IMR-90 (cell line): Measurements from ENCODE around the gene NALCN. TPM values are rescaled to one million over a fixed set of nuclear protein-coding genes. Genes with fewer than 3 reads are reported as not detected.
A peak's percentile ranks its signal among the peaks of the same experiment; 100 is the strongest.

ENCODE experiments used
- ATAC-seq: fragments of 200-7000 bp; cut with Tn5 transposase; 2 replicates; pipeline ENCODE4 v1.9.1; 2020; ENCODE audit warnings: low read depth, mild to moderate bottlenecking, moderate library complexity
- BruUV-seq: library from RNA; stranded (reverse); fragments of 400-500 nt; replicated peaks from 2 replicates; lab custom pipeline; 2021; lab: Mats Ljungman, UMichigan
- CTCF ChIA-PET: fragments of 300-600 bp; formaldehyde crosslinking; extraction: SDS; loops from one replicate; lab custom pipeline; 2021; ENCODE audit warnings: antibody characterized with exemption; lab: Yijun Ruan, JAX
- POLR2A ChIA-PET: fragments of 300-600 bp; sonication (Branson Sonifier 250); formaldehyde crosslinking; loops from one replicate; lab custom pipeline; 2022; ENCODE audit warnings: antibody characterized with exemption; ENCODE audit not compliant: unreplicated experiment; lab: Charles Lee
- DNase-seq: peaks from one replicate; pipeline ENCODE4 v3.0.0; 2013
- H2AFZ ChIP-seq: replicated peaks from 2 replicates; pipeline ENCODE3; 2013; ENCODE audit warnings: low read length, mild to moderate bottlenecking; ENCODE audit not compliant: poor library complexity
- H2AK5ac ChIP-seq: 2 replicates; pipeline ENCODE4 v1.6.1; 2013; ENCODE audit warnings: low read depth, low read length, inconsistent platforms
- H2AK9ac ChIP-seq: replicated peaks from 2 replicates; pipeline ENCODE3; 2013; ENCODE audit warnings: mild to moderate bottlenecking, low read depth, low read length, moderate library complexity; ENCODE audit not compliant: poor library complexity
- H2BK120ac ChIP-seq: 2 replicates; pipeline ENCODE4 v1.6.1; 2013; ENCODE audit warnings: low read depth, low read length, inconsistent platforms
- H2BK15ac ChIP-seq: 3 replicates; pipeline ENCODE4 v1.6.1; 2013; ENCODE audit warnings: low read depth, low read length, inconsistent platforms
- H2BK20ac ChIP-seq: 2 replicates; pipeline ENCODE4 v1.6.1; 2013; ENCODE audit warnings: low read depth, mild to moderate bottlenecking, inconsistent platforms, low read length, moderate library complexity
- H2BK5ac ChIP-seq: 2 replicates; pipeline ENCODE4 v1.6.1; 2013; ENCODE audit warnings: mild to moderate bottlenecking, low read depth, low read length, inconsistent platforms; ENCODE audit not compliant: poor library complexity, severe bottlenecking
- H3K14ac ChIP-seq: replicated peaks from 2 replicates; pipeline ENCODE4 v1.6.1; 2013; ENCODE audit warnings: low read depth, low read length, inconsistent platforms
- H3K18ac ChIP-seq: 2 replicates; pipeline ENCODE4 v1.6.1; 2013; ENCODE audit warnings: low read depth, low read length, control low read depth
- H3K23ac ChIP-seq: 2 replicates; pipeline ENCODE4 v1.6.1; 2013; ENCODE audit warnings: low read depth, low read length, inconsistent platforms
- H3K27ac ChIP-seq: 2 replicates; pipeline ENCODE4 v1.5.1; 2013; ENCODE audit warnings: mild to moderate bottlenecking, control low read depth, low read length; ENCODE audit not compliant: insufficient read depth
- H3K27me3 ChIP-seq: 2 replicates; pipeline ENCODE4 v1.6.1; 2013; ENCODE audit warnings: low read length; ENCODE audit not compliant: control insufficient read depth, insufficient read depth
- H3K36me3 ChIP-seq: 2 replicates; pipeline ENCODE4 v1.6.1; 2013; ENCODE audit warnings: low read length, mixed read lengths; ENCODE audit not compliant: control insufficient read depth, insufficient read depth
- H3K4ac ChIP-seq: 2 replicates; pipeline ENCODE4 v1.6.1; 2013; ENCODE audit warnings: low read depth, low read length, inconsistent platforms
- H3K4me1 ChIP-seq: 2 replicates; pipeline ENCODE4 v1.6.1; 2013; ENCODE audit warnings: low read length, mixed read lengths; ENCODE audit not compliant: control insufficient read depth, insufficient read depth
- H3K4me2 ChIP-seq: 2 replicates; pipeline ENCODE4 v1.6.1; 2013; ENCODE audit warnings: low read depth, mild to moderate bottlenecking, control low read depth, low read length, moderate library complexity
- H3K4me3 ChIP-seq: 2 replicates; pipeline ENCODE4 v1.5.1; 2013; ENCODE audit warnings: low read depth, mild to moderate bottlenecking, control low read depth, low read length, moderate library complexity; ENCODE audit not compliant: insufficient read depth
- H3K56ac ChIP-seq: 2 replicates; pipeline ENCODE4 v1.6.1; 2013; ENCODE audit warnings: low read length, inconsistent platforms; ENCODE audit not compliant: insufficient read depth; ENCODE audit errors: extremely low read depth
- H3K79me1 ChIP-seq, 2 experiments: 2 replicates each; pipeline ENCODE4 v1.6.1; 2013; ENCODE audit warnings: low read length in 2 of 2, inconsistent platforms in 1 of 2, low read depth in 1 of 2
- H3K9ac ChIP-seq: 2 replicates; pipeline ENCODE4 v1.6.1; 2013; ENCODE audit warnings: low read depth, low read length, control low read depth
- H3K9me1 ChIP-seq: 2 replicates; pipeline ENCODE4 v1.6.1; 2013; ENCODE audit warnings: low read length, inconsistent platforms; ENCODE audit not compliant: insufficient read depth
- H3K9me3 ChIP-seq: 2 replicates; pipeline ENCODE4 v1.6.1; 2013; ENCODE audit warnings: low read length; ENCODE audit not compliant: control insufficient read depth, insufficient read depth
- H4K20me1 ChIP-seq: 2 replicates; pipeline ENCODE4 v1.6.1; 2013; ENCODE audit warnings: low read length, inconsistent platforms; ENCODE audit not compliant: insufficient read depth
- H4K5ac ChIP-seq: 2 replicates; pipeline ENCODE4 v1.6.1; 2013; ENCODE audit warnings: mild to moderate bottlenecking, low read depth, low read length, control low read depth
- H4K8ac ChIP-seq, 2 experiments: 2 replicates each; pipeline ENCODE4 v1.6.1; 2013; ENCODE audit warnings: low read depth in 2 of 2, low read length in 2 of 2, control low read depth in 1 of 2, inconsistent platforms in 1 of 2
- H4K91ac ChIP-seq: 2 replicates; pipeline ENCODE4 v1.6.1; 2013; ENCODE audit warnings: low read depth, low read length, inconsistent platforms; ENCODE audit not compliant: insufficient read depth
- CEBPB ChIP-seq: IDR thresholded peaks from 2 replicates; pipeline ENCODE4 v1.6.1; 2012; ENCODE audit warnings: low read depth, low read length, improper control_type of control experiment
- CHD1 ChIP-seq: IDR thresholded peaks from 2 replicates; pipeline ENCODE4 v1.6.1; 2012; ENCODE audit warnings: low read depth, low read length, improper control_type of control experiment
- RCOR1 ChIP-seq: IDR thresholded peaks from 2 replicates; pipeline ENCODE4 v1.6.1; 2012; ENCODE audit warnings: mild to moderate bottlenecking, low read length, improper control_type of control experiment; ENCODE audit not compliant: insufficient replicate concordance
- SMC3 ChIP-seq: fragments of 150-350 bp; IDR thresholded peaks from 2 replicates; pipeline ENCODE4 v1.6.1; 2016; ENCODE audit warnings: low read depth, mild to moderate bottlenecking, antibody characterized with exemption, low read length, moderate library complexity
- WGBS, 2 experiments: methylation state at CpG; one replicate each; pipeline versions ENCODE4 v1.1.5 to v1.1.7; 2013; ENCODE audit warnings: missing lambda C conversion rate in 2 of 2; ENCODE audit not compliant: insufficient read length in 1 of 2; ENCODE audit errors: extremely low coverage in 2 of 2; 5-methylcytosine and 5-hydroxymethylcytosine counted together
- dilution Hi-C: fragments of 300-500 bp; cut with HindIII; formaldehyde crosslinking; loops from one replicate; pipeline ENCODE4 v1.14.3; 2018; ENCODE audit warnings: low sequenced_read_pairs; ENCODE audit not compliant: unreplicated experiment
- in situ Hi-C: fragments of 300-500 bp; cut with MboI; formaldehyde crosslinking; loops from 3 replicates; pipeline ENCODE4 v1.14.3; 2019; ENCODE audit warnings: low sequenced_read_pairs, inconsistent platforms, mixed read lengths
- intact Hi-C: fragments of 100-400 bp; cut with micrococcal nuclease; formaldehyde crosslinking; loops from 2 replicates; pipeline ENCODE4 v1.10.0; 2022
- polyA plus RNA-seq, 3 experiments: library from polyadenylated mRNA; depleted of rRNA; stranded (reverse); fragments of >200 nt; gene quantifications; 2 replicates each; pipeline ENCODE4 v1.2.3, GENCODE V29; 2012; ENCODE audit warnings: low replicate concordance in 1 of 3
- total RNA-seq: library from RNA; depleted of rRNA; stranded (reverse); fragments of >200 nt; gene quantifications from 2 replicates; pipeline ENCODE4 v1.2.3, GENCODE V29; 2012

NALCN gene
- total and polyA plus RNA-seq, 2 of the 4 experiments (the other 2 are of a cell fraction), result 2.9 to 4.8 TPM

GRCh38 chr13:101218484-101218883, 197.8 kb downstream of the NALCN start:
- dilution Hi-C loops, result no loop called here
- Histone ChIP-seq H4K20me1 (no peaks in the 10 kb centered on the region), H3K27me3 (no peaks in the 10 kb centered on the region), H3K79me1 (no peaks in the 10 kb centered on the region), H2AFZ (no peak overlapping the region), H3K14ac (no peak overlapping the region), H2AK9ac (no peak overlapping the region), H3K4ac (no peak overlapping the region), H2BK120ac (no peak overlapping the region; the same call in 1 of the 2 replicates), H3K23ac (no peak overlapping the region), H4K8ac (no peak overlapping the region), H3K9me3 (no peaks in the 10 kb centered on the region), H3K9ac (no peak overlapping the region), H2BK20ac (no peak overlapping the region), H2BK15ac (no peak overlapping the region), H3K56ac (no peak overlapping the region), H4K5ac (no peak overlapping the region), H3K27ac (no peak overlapping the region), H3K4me1 (no peaks in the 10 kb centered on the region), H4K91ac (no peak overlapping the region), H3K4me2 (no peak overlapping the region), H3K9me1 (no peaks in the 10 kb centered on the region), H2BK5ac (no peak overlapping the region), H3K4me3 (no peak overlapping the region), H2AK5ac (no peak overlapping the region), H3K36me3 (no peaks in the 10 kb centered on the region), H3K18ac (no peak overlapping the region)
- BruUV-seq, result no TSS peak
- POLR2A ChIA-PET, result no interaction called here
- DNase-seq (peak; percentile 60), ATAC-seq (peak; percentile 37; the same call in 1 of the 2 replicates)
- in situ Hi-C loops, result no loop called here
- WGBS, 2 experiments, result no CpG with 5 or more reads among the region's 2 CpGs
- CTCF ChIA-PET, result no interaction called here
- intact Hi-C loops, result no loop called here
- TF ChIP-seq CHD1 (no peak), RCOR1 (no peak), CEBPB (no peak), SMC3 (no peak)
